Tibial nerve (tissue), 4 donors: ENCODE data around the gene BICRA. TPM values are rescaled to one million over a fixed set of nuclear protein-coding genes. Genes with fewer than 3 reads are reported as not detected.

Experiments used
- DNase-seq, 2 donors: peaks; one replicate each; pipeline ENCODE4 v3.0.0-alpha.2; 2019; ENCODE audit warnings: low spot score in 2 of 2
- H3K27ac ChIP-seq, 4 donors: fragments of 200-600 bp; sonication (generic) in 3 of 4; one replicate each; pipeline ENCODE4 v1.5.1; 2017 to 2019; ENCODE audit warnings: mild to moderate bottlenecking in 1 of 4
- H3K27me3 ChIP-seq, 2 donors: fragments of 200-600 bp; sonication (generic) in 1 of 2; one replicate each; pipeline versions ENCODE4 v1.5.1 to v1.6.0; 2017 to 2019
- H3K36me3 ChIP-seq, 3 donors: fragments of 200-600 bp; sonication (generic); one replicate each; pipeline ENCODE4 v1.5.1; 2018 to 2019
- H3K4me1 ChIP-seq, 4 donors: fragments of 200-600 bp; sonication (generic) in 3 of 4; one replicate each; pipeline ENCODE4 v1.5.1; 2017 to 2019
- H3K4me3 ChIP-seq, 4 donors: fragments of 200-600 bp; sonication (generic) in 3 of 4; one replicate each; pipeline ENCODE4 v1.5.1; 2017 to 2019; ENCODE audit warnings: mild to moderate bottlenecking in 1 of 4, moderate library complexity in 1 of 4
- H3K9me3 ChIP-seq, 4 donors: fragments of 200-600 bp; sonication (generic) in 3 of 4; one replicate each; pipeline ENCODE4 v1.5.1; 2017 to 2019
- CTCF ChIP-seq, 5 experiments: fragments of 200-600 bp in 3 of 5; fragments of 450-650 bp in 2 of 5; sonication (generic) in 3 of 5; IDR thresholded peaks; one replicate each; pipeline ENCODE4 v1.5.1; 2016 to 2019; ENCODE audit warnings: antibody characterized with exemption in 5 of 5, mild to moderate bottlenecking in 3 of 5, moderate library complexity in 2 of 5
- EP300 ChIP-seq, 2 donors: sonication (generic); formaldehyde crosslinking; IDR thresholded peaks; one replicate each; pipeline ENCODE4 v1.6.1; 2017; ENCODE audit warnings: antibody characterized with exemption in 2 of 2, mild to moderate bottlenecking in 1 of 2
- POLR2A ChIP-seq, 2 donors: fragments of 450-650 bp; IDR thresholded peaks; one replicate each; pipeline ENCODE4 v1.6.1; 2017; ENCODE audit warnings: antibody characterized with exemption in 2 of 2, mild to moderate bottlenecking in 2 of 2, moderate library complexity in 2 of 2
- WGBS, 2 donors: methylation state at CpG; one replicate each; pipeline ENCODE4 v1.1.5; 2018; 5-methylcytosine and 5-hydroxymethylcytosine counted together
- total RNA-seq, 4 donors: library from RNA; depleted of rRNA; stranded (reverse); fragments of >200 nt; gene quantifications; one replicate each; pipeline ENCODE4 v1.1.0, GENCODE V29; 2016

Gene BICRA
- total RNA-seq, 4 donors from 2014 or later: 6.1 to 23.1 (median 9.8) TPM

GRCh38 chr19:47649588-47649987, 40.7 kb downstream of the BICRA start:
- H3K4me3 ChIP-seq: no peak overlapping the region
- H3K4me1 ChIP-seq: peaks cover 0 to 21% (median 3%) of the 10 kb centered on the region in 4 donors
- H3K9me3 ChIP-seq: no peaks in the 10 kb centered on the region
- H3K27ac ChIP-seq: no peak overlapping the region
- H3K27me3 ChIP-seq: no peaks in the 10 kb centered on the region
- TF ChIP-seq POLR2A (IDR thresholded peaks at IDR 0.05) (no peak), CTCF (IDR thresholded peaks at IDR 0.05) (no peak), EP300 (IDR thresholded peaks at IDR 0.05) (no peak)
- 96 to 100% methylated on average over 1 of the region's 1 CpG for WGBS, 2 donors
- peaks cover 0 to 31% (median 0%) of the 10 kb centered on the region in 3 donors for H3K36me3 ChIP-seq
- DNase-seq: no peak

- Histone ChIP-seq H3K4me3 (no peak overlapping the region), H3K4me1 (peaks cover 0 to 10% (median under 1%) of the 10 kb centered on the region in 4 donors), H3K9me3 (no peaks in the 10 kb centered on the region), H3K27ac (no peak overlapping the region), H3K36me3 (peaks cover 0 to 31% (median 0%) of the 10 kb centered on the region in 3 donors), H3K27me3 (no peaks in the 10 kb centered on the region)
- 95 to 97% methylated on average over 7 of the region's 7 CpGs for WGBS, 2 donors
- no peak for TF ChIP-seq CTCF (IDR thresholded peaks at IDR 0.05)
- no peak for DNase-seq
Observed at GRCh38 chr19:47650700-47651099, 41.8 kb downstream of the BICRA start.

- Histone ChIP-seq H3K9me3 (no peaks in the 10 kb centered on the region), H3K27me3 (no peaks in the 10 kb centered on the region), H3K36me3 (peaks cover 0 to 31% (median 0%) of the 10 kb centered on the region in 3 donors), H3K27ac (no peak overlapping the region), H3K4me1 (peaks cover 0 to 7% (median 0%) of the 10 kb centered on the region in 4 donors), H3K4me3 (no peak overlapping the region)
- no peak for TF ChIP-seq CTCF (IDR thresholded peaks at IDR 0.05)
- no peak for TF ChIP-seq EP300 (IDR thresholded peaks at IDR 0.05)
- TF ChIP-seq POLR2A (IDR thresholded peaks at IDR 0.05): no peak
- WGBS, 2 donors: 92 to 94% methylated on average over 12 of the region's 12 CpGs
- DNase-seq: no peak
Observed at GRCh38 chr19:47651132-47651531, 42.2 kb downstream of the BICRA start.

- Histone ChIP-seq H3K9me3 (no peaks in the 10 kb centered on the region), H3K27me3 (no peaks in the 10 kb centered on the region), H3K4me1 (peaks cover 0 to 7% (median 0%) of the 10 kb centered on the region in 4 donors), H3K36me3 (peaks cover 0 to 27% (median 0%) of the 10 kb centered on the region in 3 donors), H3K4me3 (no peak overlapping the region), H3K27ac (no peak overlapping the region)
- TF ChIP-seq CTCF (IDR thresholded peaks at IDR 0.05): no peak
- TF ChIP-seq POLR2A (IDR thresholded peaks at IDR 0.05): no peak
- no peak for DNase-seq
- 80 to 85% methylated on average over 9 of the region's 9 CpGs for WGBS, 2 donors
Observed at GRCh38 chr19:47651691-47652090, 42.8 kb downstream of the BICRA start.

GRCh38 chr19:47652285-47652684, 43.4 kb downstream of the BICRA start:
- no peak for DNase-seq
- WGBS, 2 donors: 75 to 77% methylated on average over 3 of the region's 3 CpGs
- no peaks in the 10 kb centered on the region for H3K9me3 ChIP-seq
- H3K36me3 ChIP-seq: peaks cover 0 to 23% (median 0%) of the 10 kb centered on the region in 3 donors
- peaks cover 0 to 7% (median 0%) of the 10 kb centered on the region in 4 donors for H3K4me1 ChIP-seq
- no peak for TF ChIP-seq CTCF (IDR thresholded peaks at IDR 0.05)
- TF ChIP-seq EP300 (IDR thresholded peaks at IDR 0.05): no peak
- TF ChIP-seq POLR2A (IDR thresholded peaks at IDR 0.05): no peak
- no peak overlapping the region for H3K4me3 ChIP-seq
- no peak overlapping the region for H3K27ac ChIP-seq
- H3K27me3 ChIP-seq: no peaks in the 10 kb centered on the region
